ENCODE data around the gene NR4A1. TPM values are rescaled to one million over a fixed set of nuclear protein-coding genes. Genes with fewer than 3 reads are reported as not detected.

Gene NR4A1
- total and polyA plus RNA-seq, 8 donors, result 11.7 to 85.4 (median 30.0) TPM

GRCh38 chr12:52042706-52043385, 8.4 kb upstream of the NR4A1 start:
- Histone ChIP-seq H3K9me3 (no peaks in the 10 kb centered on the region), H3K36me3 (no peaks in the 10 kb centered on the region), H3K4me1 (peaks cover 9 to 36% (median 30%) of the 10 kb centered on the region in 3 donors), H3K4me3 (no peak overlapping the region), H3K27ac (peak overlapping the region; percentile 52 to 84 (median 79)), H3K27me3 (no peaks in the 10 kb centered on the region)
- FAIRE-seq (no peak), ATAC-seq (no peak), DNase-seq (peak in 1 of 6 donors; percentile 63)
- TF ChIP-seq CTCF (IDR thresholded peaks at IDR 0.05), result no peak
- WGBS, 2 donors, result 43 to 54% methylated on average over 8 of the region's 8 CpGs
- intact Hi-C loops (cut with DNase I), result no loop called here

GRCh38 chr12:52043386-52044212, 7.6 kb upstream of the NR4A1 start:
- no peak overlapping the region for H3K4me3 ChIP-seq
- ATAC-seq (peak; percentile 59 to 68 (median 66)), DNase-seq (peak; percentile 73 to 88 (median 80)), FAIRE-seq (no peak)
- intact Hi-C loops (cut with DNase I), result no loop called here
- no peaks in the 10 kb centered on the region for H3K9me3 ChIP-seq
- no peaks in the 10 kb centered on the region for H3K36me3 ChIP-seq
- 42 to 47% methylated on average over 21 of the region's 21 CpGs for WGBS, 2 donors
- TF ChIP-seq CTCF (IDR thresholded peaks at IDR 0.05), result no peak
- H3K4me1 ChIP-seq, result peaks cover 9 to 31% (median 30%) of the 10 kb centered on the region in 3 donors
- H3K27ac ChIP-seq, result peak overlapping the region; percentile 52 to 84 (median 79)
- H3K27me3 ChIP-seq, result no peaks in the 10 kb centered on the region

- ATAC-seq (peak; percentile 69 to 80 (median 76)), DNase-seq (peak; percentile 79 to 93 (median 84)), FAIRE-seq (peak; percentile 29)
- H3K4me3 ChIP-seq, result no peak overlapping the region
- intact Hi-C loops (cut with DNase I), result no loop called here
- WGBS, 2 donors, result 35 to 39% methylated on average over 18 of the region's 18 CpGs
- H3K27ac ChIP-seq, result peak overlapping the region; percentile 52 to 84 (median 79)
- TF ChIP-seq CTCF (IDR thresholded peaks at IDR 0.05), result no peak
- H3K36me3 ChIP-seq, result no peaks in the 10 kb centered on the region
- peaks cover 10 to 32% (median 31%) of the 10 kb centered on the region in 3 donors for H3K4me1 ChIP-seq
- no peaks in the 10 kb centered on the region for H3K27me3 ChIP-seq
- no peaks in the 10 kb centered on the region for H3K9me3 ChIP-seq
These were observed 6.8 kb upstream of the NR4A1 start for GRCh38 chr12:52044292-52044983.

- H3K27me3 ChIP-seq, result no peaks in the 10 kb centered on the region
- H3K27ac ChIP-seq, result peak overlapping the region in 2 of 4 donors; percentile 4 to 13
- intact Hi-C loops (cut with DNase I), result no loop called here
- ATAC-seq (no peak), DNase-seq (peak in 2 of 6 donors; percentile 57 to 60), FAIRE-seq (no peak)
- H3K36me3 ChIP-seq, result no peaks in the 10 kb centered on the region
- H3K9me3 ChIP-seq, result no peaks in the 10 kb centered on the region
- WGBS, 2 donors, result 39 to 41% methylated on average over 3 to 4 of the region's 4 CpGs
- no peak overlapping the region for H3K4me3 ChIP-seq
- TF ChIP-seq CTCF (IDR thresholded peaks at IDR 0.05), result no peak
- peaks cover 23 to 43% (median 40%) of the 10 kb centered on the region in 3 donors for H3K4me1 ChIP-seq
These were observed 5.4 kb upstream of the NR4A1 start for GRCh38 chr12:52045794-52046199.
